Parathyroid adenoma (tissue), 2 donors: ENCODE results near the gene CLTRN.
"Not testable (repeated sequence)": the region's sequence is repeated elsewhere in the genome, so short reads cannot be mapped to it uniquely, and the experiment has no call there.

Source experiments
- H2AFZ ChIP-seq: fragments of 300-600 bp; sonication (generic); one replicate; pipeline ENCODE4 v1.7.0; 2017; ENCODE audit warnings: antibody characterized with exemption, mild to moderate bottlenecking
- H3K27ac ChIP-seq: fragments of 300-600 bp; sonication (generic); one replicate; pipeline ENCODE4 v1.7.0; 2017
- H3K27me3 ChIP-seq: fragments of 300-600 bp; sonication (generic); one replicate; pipeline ENCODE4 v1.7.0; 2017; ENCODE audit warnings: low read length; ENCODE audit not compliant: control insufficient read depth, insufficient read depth
- H3K36me3 ChIP-seq: fragments of 300-600 bp; sonication (generic); one replicate; pipeline ENCODE4 v1.7.0; 2017; ENCODE audit warnings: low read length; ENCODE audit not compliant: control insufficient read depth, insufficient read depth
- H3K4me1 ChIP-seq: fragments of 300-600 bp; sonication (generic); one replicate; pipeline ENCODE4 v1.7.0; 2017; ENCODE audit warnings: control low read depth
- H3K4me2 ChIP-seq: fragments of 300-600 bp; sonication (generic); one replicate; pipeline ENCODE4 v1.7.0; 2017; ENCODE audit warnings: low read length
- H3K4me3 ChIP-seq: fragments of 300-600 bp; sonication (generic); one replicate; pipeline ENCODE4 v1.7.0; 2017; ENCODE audit warnings: low read depth, low read length
- H3K79me2 ChIP-seq: fragments of 300-600 bp; sonication (generic); one replicate; pipeline ENCODE4 v1.7.0; 2017; ENCODE audit warnings: control low read depth
- H3K9ac ChIP-seq: fragments of 300-600 bp; sonication (generic); one replicate; pipeline ENCODE4 v1.7.0; 2017; ENCODE audit warnings: mild to moderate bottlenecking
- H3K9me3 ChIP-seq: fragments of 300-600 bp; sonication (generic); one replicate; pipeline ENCODE4 v1.7.0; 2017; ENCODE audit warnings: low read length; ENCODE audit not compliant: control insufficient read depth
- TF ChIP-seq, protein P1 (sequence below): fragments of 300-600 bp; sonication (generic); IDR thresholded peaks from one replicate; pipeline ENCODE4 v1.7.0; 2017; ENCODE audit warnings: antibody characterized with exemption, mild to moderate bottlenecking
- donor health status: primary hyperparathyroidism.

CLTRN gene

DNA sequence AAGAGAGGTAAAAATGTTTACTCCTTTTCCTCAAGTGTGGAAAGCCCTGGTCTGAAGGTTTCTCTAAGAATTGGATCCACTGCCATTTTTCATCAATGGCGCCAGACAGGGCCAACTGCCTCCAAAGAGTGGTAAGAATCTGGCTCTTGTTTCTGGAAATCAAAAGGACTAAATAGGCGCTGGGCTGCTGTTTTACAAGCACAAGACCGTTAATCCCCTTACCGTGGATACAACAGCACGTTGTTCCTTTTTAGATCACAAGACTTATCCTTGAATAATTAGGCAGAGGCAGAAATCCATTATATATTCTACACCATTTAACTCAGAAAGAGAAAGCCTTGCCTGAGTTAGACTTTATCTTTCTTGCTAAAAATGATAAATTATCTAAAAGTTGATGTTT, 10.6 kb downstream of the CLTRN start:
- no peak overlapping the region for H3K4me3 ChIP-seq
- H3K4me2 ChIP-seq: no peak overlapping the region

DNA sequence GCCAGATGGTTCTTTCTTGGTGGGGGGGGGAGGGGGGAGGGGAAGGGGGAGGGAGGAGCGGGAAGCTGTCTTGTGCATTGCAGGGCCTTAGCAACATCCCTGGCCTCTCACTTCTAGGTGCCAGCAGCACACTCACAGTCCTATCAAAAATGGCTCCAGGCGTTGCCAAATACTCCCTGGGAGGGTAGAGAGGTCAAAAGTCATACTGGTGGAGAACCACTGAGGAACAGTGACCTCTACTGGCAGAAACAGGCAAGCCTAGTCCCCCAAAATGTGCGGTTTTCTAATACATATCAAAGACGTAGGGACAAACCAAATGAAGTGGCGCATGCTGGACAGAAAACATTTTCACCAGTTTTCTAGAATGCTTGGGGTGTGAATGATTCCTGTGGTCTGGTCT, 17.1 kb downstream of the CLTRN start:
- H3K4me1 ChIP-seq, H3K4me3 ChIP-seq, H3K27me3 ChIP-seq, H2AFZ ChIP-seq, H3K9me3 ChIP-seq, H3K9ac ChIP-seq, H3K27ac ChIP-seq, H3K4me2 ChIP-seq, H3K79me2 ChIP-seq, H3K36me3 ChIP-seq: not testable (repeated sequence)

More for the DNA sequence above, 10.6 kb downstream of the CLTRN start:
- Histone ChIP-seq H2AFZ (no peak overlapping the region), H3K36me3 (no peaks in the 10 kb centered on the region), H3K4me1 (no peaks in the 10 kb centered on the region), H3K79me2 (no peaks in the 10 kb centered on the region), H3K9ac (no peak overlapping the region), H3K27me3 (no peaks in the 10 kb centered on the region), H3K9me3 (no peaks in the 10 kb centered on the region), H3K27ac (no peak overlapping the region)
- TF ChIP-seq, protein P1, sequence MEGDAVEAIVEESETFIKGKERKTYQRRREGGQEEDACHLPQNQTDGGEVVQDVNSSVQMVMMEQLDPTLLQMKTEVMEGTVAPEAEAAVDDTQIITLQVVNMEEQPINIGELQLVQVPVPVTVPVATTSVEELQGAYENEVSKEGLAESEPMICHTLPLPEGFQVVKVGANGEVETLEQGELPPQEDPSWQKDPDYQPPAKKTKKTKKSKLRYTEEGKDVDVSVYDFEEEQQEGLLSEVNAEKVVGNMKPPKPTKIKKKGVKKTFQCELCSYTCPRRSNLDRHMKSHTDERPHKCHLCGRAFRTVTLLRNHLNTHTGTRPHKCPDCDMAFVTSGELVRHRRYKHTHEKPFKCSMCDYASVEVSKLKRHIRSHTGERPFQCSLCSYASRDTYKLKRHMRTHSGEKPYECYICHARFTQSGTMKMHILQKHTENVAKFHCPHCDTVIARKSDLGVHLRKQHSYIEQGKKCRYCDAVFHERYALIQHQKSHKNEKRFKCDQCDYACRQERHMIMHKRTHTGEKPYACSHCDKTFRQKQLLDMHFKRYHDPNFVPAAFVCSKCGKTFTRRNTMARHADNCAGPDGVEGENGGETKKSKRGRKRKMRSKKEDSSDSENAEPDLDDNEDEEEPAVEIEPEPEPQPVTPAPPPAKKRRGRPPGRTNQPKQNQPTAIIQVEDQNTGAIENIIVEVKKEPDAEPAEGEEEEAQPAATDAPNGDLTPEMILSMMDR: no peak

DNA sequence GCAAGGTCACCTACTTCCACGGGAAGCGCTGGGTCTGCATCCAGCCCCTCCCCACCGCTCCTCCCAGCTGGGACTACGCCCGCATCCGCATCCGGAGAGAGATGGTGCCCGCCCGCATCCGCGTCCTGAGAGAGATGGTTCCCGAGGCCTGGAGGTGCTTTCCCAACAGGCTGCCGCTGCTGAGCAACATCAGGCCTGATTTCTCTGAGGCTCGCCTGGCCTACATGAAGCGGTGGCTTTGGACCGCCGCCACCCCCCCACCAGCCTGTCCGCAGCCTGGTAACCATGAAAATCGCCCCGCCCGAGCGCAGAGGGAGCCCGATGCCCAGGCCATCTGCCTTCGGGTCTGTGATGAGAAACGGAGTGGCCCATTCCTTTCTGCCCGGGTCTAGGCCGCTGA, 18.1 kb downstream of the CLTRN start:
- no peak overlapping the region for H3K4me2 ChIP-seq
- no peaks in the 10 kb centered on the region for H3K27me3 ChIP-seq
- no peak overlapping the region for H3K27ac ChIP-seq
- TF ChIP-seq, protein P1: no peak
- H3K9ac ChIP-seq: no peak overlapping the region
- no peaks in the 10 kb centered on the region for H3K79me2 ChIP-seq
- no peaks in the 10 kb centered on the region for H3K9me3 ChIP-seq
- no peak overlapping the region for H3K4me3 ChIP-seq
- H3K4me1 ChIP-seq: no peaks in the 10 kb centered on the region
- no peaks in the 10 kb centered on the region for H3K36me3 ChIP-seq
- H2AFZ ChIP-seq: no peak overlapping the region

DNA sequence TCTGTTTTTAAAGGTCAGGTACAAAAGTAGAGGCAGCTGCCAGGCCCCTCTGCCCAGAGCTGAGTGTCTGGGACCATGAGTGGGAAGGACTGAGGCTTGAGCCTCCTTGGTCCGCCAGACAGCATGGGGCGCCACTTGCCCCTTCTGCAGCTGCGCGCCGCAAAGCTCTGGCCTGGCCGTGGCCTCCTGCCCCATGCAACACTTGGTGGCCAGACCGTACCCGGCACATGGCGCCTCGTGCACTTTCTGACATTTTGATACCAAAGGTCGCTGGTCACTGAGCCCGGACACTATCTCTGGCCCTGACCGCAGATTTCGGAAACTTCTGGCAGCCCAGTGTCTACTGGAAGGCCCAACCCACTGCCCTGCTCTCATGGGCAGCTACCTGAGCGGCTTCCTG, 18.6 kb downstream of the CLTRN start:
- TF ChIP-seq, protein P1: no peak
- Histone ChIP-seq H3K4me1 (no peaks in the 10 kb centered on the region), H3K79me2 (no peaks in the 10 kb centered on the region), H3K27ac (no peak overlapping the region), H3K4me3 (no peak overlapping the region), H3K27me3 (no peaks in the 10 kb centered on the region), H2AFZ (no peak overlapping the region), H3K4me2 (no peak overlapping the region), H3K9me3 (no peaks in the 10 kb centered on the region), H3K9ac (no peak overlapping the region), H3K36me3 (no peaks in the 10 kb centered on the region)

DNA sequence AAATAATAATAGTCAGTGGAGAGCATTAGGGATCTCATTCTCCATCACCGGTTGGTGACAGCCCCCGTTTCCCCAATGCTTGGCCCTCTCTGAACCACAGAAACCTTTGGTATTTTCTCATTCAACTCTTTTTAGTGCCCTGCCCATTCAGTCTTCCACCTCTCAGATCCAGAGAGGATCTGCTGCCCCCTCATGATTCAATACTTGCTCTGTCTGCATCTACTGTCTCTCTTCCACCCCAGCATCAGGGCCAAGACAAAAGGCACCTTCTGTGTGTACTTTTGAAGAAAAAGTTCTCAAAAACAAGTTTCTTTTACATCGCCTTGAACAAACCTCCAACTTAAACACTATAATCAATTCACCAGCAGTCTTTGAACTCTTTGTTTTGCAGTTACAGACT, 19.3 kb downstream of the CLTRN start:
- H3K4me1 ChIP-seq: no peaks in the 10 kb centered on the region
- no peak overlapping the region for H3K27ac ChIP-seq
- H3K9me3 ChIP-seq: no peaks in the 10 kb centered on the region
- H3K9ac ChIP-seq: no peak overlapping the region
- no peak overlapping the region for H3K4me3 ChIP-seq
- no peaks in the 10 kb centered on the region for H3K79me2 ChIP-seq
- no peak overlapping the region for H3K4me2 ChIP-seq
- TF ChIP-seq, protein P1: no peak
- H2AFZ ChIP-seq: no peak overlapping the region
- H3K27me3 ChIP-seq: no peaks in the 10 kb centered on the region
- H3K36me3 ChIP-seq: no peaks in the 10 kb centered on the region
